ENCODE measurements around the gene TMEM179B. TPM values are rescaled to one million over a fixed set of nuclear protein-coding genes. Genes with fewer than 3 reads are reported as not detected.
A peak's percentile ranks its signal among the peaks of the same experiment; 100 is the strongest.
"Not testable (repeated sequence)": the region's sequence is repeated elsewhere in the genome, so short reads cannot be mapped to it uniquely, and the experiment has no call there.

Gene TMEM179B
- total and polyA plus RNA-seq, 8 donors = 43.9 to 58.7 (median 51.3) TPM

DNA sequence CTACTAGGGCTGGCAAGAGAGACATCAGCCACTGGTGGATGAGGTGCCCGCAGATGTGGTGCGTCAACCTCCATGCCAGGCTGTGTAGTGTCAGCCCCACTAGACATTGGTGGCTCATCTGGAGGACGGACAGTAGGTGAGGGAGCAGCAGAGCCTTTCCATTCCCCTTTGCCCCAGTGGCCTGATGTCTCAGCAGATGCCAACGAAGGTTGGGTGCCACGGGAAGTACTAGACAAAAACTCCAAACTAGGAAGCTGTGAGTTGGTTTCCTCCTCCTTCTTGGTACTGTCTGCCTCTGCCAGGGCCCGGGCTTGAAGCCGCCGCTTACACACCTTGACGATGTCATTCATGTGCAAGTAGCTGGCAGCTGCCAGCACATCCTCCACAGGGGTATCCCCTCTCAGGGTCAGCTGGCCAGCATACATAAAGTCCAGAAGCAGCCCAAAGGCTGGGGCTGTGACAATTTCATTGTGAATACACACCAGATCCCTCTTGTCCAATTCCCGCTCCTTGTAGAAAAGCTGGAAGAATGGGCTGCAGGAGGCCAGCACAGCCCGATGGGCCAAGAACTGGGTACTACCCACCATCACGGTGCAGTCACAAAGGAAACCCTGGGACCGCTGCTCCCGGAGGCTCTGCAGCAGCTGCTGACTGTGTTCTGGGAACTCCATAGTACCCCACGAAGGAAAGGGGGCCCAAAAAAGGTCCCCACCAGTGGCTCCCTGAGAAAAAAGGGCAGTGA lies 34.0 kb upstream of the TMEM179B start:
- TF ChIP-seq, protein P1, sequence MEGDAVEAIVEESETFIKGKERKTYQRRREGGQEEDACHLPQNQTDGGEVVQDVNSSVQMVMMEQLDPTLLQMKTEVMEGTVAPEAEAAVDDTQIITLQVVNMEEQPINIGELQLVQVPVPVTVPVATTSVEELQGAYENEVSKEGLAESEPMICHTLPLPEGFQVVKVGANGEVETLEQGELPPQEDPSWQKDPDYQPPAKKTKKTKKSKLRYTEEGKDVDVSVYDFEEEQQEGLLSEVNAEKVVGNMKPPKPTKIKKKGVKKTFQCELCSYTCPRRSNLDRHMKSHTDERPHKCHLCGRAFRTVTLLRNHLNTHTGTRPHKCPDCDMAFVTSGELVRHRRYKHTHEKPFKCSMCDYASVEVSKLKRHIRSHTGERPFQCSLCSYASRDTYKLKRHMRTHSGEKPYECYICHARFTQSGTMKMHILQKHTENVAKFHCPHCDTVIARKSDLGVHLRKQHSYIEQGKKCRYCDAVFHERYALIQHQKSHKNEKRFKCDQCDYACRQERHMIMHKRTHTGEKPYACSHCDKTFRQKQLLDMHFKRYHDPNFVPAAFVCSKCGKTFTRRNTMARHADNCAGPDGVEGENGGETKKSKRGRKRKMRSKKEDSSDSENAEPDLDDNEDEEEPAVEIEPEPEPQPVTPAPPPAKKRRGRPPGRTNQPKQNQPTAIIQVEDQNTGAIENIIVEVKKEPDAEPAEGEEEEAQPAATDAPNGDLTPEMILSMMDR (IDR thresholded peaks at IDR 0.05) = no peak
- no peak for ATAC-seq
- H3K27ac ChIP-seq = peak overlapping the region; percentile 80 to 90

DNA sequence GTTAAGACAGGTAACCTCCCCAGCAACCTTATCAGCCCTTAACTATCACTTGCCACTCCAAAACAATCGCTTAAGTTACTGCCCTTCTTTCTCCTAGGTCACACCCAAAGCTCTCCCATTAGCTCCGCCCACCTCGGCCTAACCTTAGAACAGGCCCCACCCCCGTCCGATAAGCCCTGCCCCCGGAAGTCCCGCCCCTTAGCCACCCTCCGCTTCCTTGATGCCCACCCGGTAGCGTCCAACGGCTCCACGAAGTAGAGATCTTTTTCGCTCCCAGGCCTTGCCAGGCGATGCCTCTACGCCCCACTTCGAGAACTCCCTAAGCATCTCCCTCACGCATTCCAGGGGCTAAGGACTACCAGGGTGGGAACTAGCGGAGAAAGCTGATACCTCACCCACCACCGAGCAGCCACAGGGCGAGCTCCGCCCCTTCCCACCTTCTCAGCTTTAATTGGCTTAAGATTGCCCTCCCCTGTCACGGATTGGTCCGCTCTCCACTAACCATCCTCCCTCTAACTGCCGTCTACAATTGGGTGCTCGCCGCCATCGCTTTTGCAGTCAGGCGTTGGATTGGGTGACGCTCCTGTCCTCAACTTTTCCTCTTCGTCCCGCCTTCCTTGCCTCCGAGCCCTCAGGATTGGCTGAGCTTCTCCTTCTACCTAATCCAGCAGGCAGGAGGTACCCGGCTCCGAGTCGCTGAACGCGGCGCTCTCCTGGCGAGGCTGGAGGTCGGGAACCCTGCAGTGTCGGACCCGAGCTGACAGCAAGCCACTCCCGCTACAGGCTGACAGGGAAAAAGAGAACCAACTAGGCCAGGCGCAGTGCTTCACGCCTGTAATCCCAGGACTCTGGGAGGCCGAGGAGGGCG lies 33.2 kb upstream of the TMEM179B start, which contains the start of gene ZBTB3:
ZBTB3 (minus strand) TSS at position 425 of the 868 bp plus-strand sequence. CDS start 496 bp downstream, outside the sequence.
- intact Hi-C loops (cut with DNase I) = no loop called here
- H3K27me3 ChIP-seq = no peaks in the 10 kb centered on the region
- H3K36me3 ChIP-seq = peaks cover 0 to 13% of the 10 kb centered on the region in 2 donors
- ATAC-seq (peak; percentile 97), DNase-seq (peak; percentile 94 to 98 (median 97))
- peak within 1 kb of the TSS; percentile 80 to 90 for H3K27ac ChIP-seq
- TF ChIP-seq, protein P1 (IDR thresholded peaks at IDR 0.05) = no peak
- no peaks in the 10 kb centered on the region for H3K9me3 ChIP-seq
- peaks cover 9 to 26% of the 10 kb centered on the region in 2 donors for H3K4me1 ChIP-seq
- H3K4me3 ChIP-seq = peak within 1 kb of the TSS; percentile 40 to 68

More for the DNA sequence above, 34.0 kb upstream of the TMEM179B start:
- intact Hi-C loops (cut with DNase I) = no loop called here
- no peaks in the 10 kb centered on the region for H3K27me3 ChIP-seq
- peaks cover 0 to 13% of the 10 kb centered on the region in 2 donors for H3K36me3 ChIP-seq
- peak overlapping the region; percentile 40 to 68 for H3K4me3 ChIP-seq
- peaks cover 9 to 26% of the 10 kb centered on the region in 2 donors for H3K4me1 ChIP-seq
- peak in 1 of 4 donors; percentile 38 for DNase-seq
- H3K9me3 ChIP-seq = no peaks in the 10 kb centered on the region

DNA sequence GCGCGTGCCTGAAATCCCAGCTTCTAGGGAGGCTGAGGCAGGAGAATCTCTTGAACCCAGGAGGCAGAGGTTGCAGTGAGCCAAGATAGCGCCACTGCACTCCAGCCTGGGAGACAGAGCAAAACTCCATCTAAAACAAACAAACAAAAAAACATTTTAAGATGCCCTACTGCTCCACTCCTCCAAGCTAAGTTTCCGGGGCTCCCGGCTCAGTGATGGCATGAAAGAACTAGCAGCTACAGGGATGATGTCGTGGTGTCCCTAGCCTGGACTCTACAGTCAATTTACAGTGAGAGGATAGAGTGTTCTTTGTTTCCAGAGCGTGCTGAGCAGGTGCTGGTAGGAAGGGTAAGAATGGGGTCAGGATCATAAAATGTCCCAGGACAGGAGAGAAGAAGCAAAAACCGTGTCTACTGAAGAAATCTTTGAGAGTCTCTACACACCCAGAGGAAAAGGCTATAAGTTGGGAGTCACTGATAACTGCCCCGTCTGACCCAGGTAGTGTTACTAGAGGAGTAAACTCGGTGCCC lies 32.1 kb upstream of the TMEM179B start:
- Histone ChIP-seq H3K9me3 (no peaks in the 10 kb centered on the region), H3K4me1 (peaks cover 9 to 26% of the 10 kb centered on the region in 2 donors), H3K36me3 (peaks cover 0 to 13% of the 10 kb centered on the region in 2 donors), H3K27me3 (no peaks in the 10 kb centered on the region), H3K4me3 (no peak overlapping the region), H3K27ac (no peak overlapping the region)
- intact Hi-C loops (cut with DNase I) = no loop called here
- ATAC-seq (no peak), DNase-seq (no peak)
- TF ChIP-seq, protein P1 (IDR thresholded peaks at IDR 0.05) = no peak

DNA sequence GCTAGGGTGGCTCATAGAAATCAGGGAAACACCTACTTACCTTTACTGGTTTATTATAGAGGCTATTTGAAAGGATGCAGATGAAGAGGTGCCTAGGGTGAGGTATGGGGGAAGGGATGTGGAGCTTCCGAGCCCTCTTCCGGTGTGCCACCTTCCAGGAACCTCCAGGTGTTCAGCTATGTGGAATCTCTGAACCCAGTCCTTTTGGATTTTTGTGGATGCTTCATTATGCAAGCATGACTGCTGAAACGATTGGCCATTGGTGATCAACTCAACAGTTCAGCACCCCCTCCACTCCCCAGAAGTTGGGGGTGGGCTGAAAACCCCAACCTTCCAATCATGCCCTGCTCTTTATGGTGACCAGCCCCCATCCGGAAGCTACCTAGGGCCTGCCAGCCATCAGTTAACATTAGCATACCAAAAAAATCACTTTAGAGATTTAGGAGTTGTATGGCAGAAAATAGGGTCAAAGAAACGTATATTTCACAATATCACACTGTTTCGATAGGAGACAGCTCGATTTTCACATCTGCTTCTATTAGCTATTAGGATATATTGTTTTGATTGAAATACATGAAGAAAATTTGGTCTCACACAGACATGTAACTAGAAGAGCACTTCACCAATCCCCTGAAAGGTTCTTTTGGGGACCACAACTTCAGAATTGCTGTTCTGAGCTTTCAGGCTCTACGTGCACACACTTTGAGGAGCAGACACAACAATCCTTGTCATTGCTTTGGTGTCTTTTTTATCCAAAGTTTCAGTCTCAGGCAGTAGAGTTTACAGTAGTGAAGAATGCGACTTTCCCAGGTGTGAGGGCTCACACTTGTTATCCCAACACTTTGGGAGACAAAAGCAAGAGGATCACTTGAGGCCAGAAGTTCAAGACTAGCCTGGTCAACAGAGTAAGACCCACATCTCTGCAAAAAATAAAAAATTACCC lies 29.1 kb upstream of the TMEM179B start:
- no peak for DNase-seq

DNA sequence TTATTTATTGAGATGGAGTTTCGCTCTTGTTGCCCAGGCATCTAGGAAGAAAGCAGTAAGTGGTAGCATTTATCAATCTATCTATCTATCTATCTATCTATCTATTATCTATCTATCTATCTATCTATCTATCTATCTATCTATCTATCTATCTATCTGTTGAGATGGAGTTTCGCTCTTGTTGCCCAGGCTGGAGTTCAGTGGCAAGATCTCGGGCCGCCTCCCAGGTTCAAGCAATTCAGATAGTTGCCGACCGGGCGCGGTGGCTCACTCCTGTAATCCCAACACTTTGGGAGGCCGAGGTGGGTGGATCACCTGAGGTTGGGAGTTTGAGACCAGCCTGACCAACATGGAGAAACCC lies 26.4 kb upstream of the TMEM179B start:
- H3K4me1 ChIP-seq = peaks cover 10 to 19% of the 10 kb centered on the region in 2 donors
- H3K27me3 ChIP-seq; H3K36me3 ChIP-seq; H3K9me3 ChIP-seq; intact Hi-C loops (cut with DNase I); ATAC-seq; DNase-seq: not testable (repeated sequence)
- peak overlapping the region; percentile 11 to 88 for H3K4me3 ChIP-seq
- peak overlapping the region; percentile 75 to 96 for H3K27ac ChIP-seq

More for the DNA sequence above, 29.1 kb upstream of the TMEM179B start:
- no peak overlapping the region for H3K27ac ChIP-seq
- H3K27me3 ChIP-seq = no peaks in the 10 kb centered on the region
- no peaks in the 10 kb centered on the region for H3K9me3 ChIP-seq
- peaks cover 13 to 30% of the 10 kb centered on the region in 2 donors for H3K4me1 ChIP-seq
- H3K4me3 ChIP-seq = no peak overlapping the region
- TF ChIP-seq, protein P1 (IDR thresholded peaks at IDR 0.05) = no peak
- H3K36me3 ChIP-seq = no peaks in the 10 kb centered on the region
- intact Hi-C loops (cut with DNase I) = no loop called here
- no peak for ATAC-seq
